Prostate gland (tissue), 2 donors: ENCODE data around the gene TPCN1. TPM values are rescaled to one million over a fixed set of nuclear protein-coding genes. Genes with fewer than 3 reads are reported as not detected.
A peak's percentile ranks its signal among the peaks of the same experiment; 100 is the strongest.

Source experiments
- DNase-seq: peaks from one replicate; pipeline ENCODE4 v3.0.0-alpha.2; 2019; ENCODE audit warnings: low spot score
- H3K27ac ChIP-seq, 2 donors: fragments of 200-600 bp; sonication (generic); 2 replicates each; pipeline ENCODE4 v1.5.1; 2017 to 2019
- H3K27me3 ChIP-seq: fragments of 200-600 bp; sonication (generic); replicated peaks from 2 replicates; pipeline ENCODE4 v1.5.1; 2019; ENCODE audit not compliant: insufficient read depth
- H3K36me3 ChIP-seq, 2 donors: fragments of 200-600 bp; sonication (generic); 1 replicate in 1 of 2; 2 replicates in 1 of 2; pipeline versions ENCODE4 v1.5.1 to v1.8.1; 2017 to 2019
- H3K4me1 ChIP-seq: fragments of 200-600 bp; sonication (generic); replicated peaks from 2 replicates; pipeline ENCODE4 v1.5.1; 2019
- H3K4me3 ChIP-seq, 2 donors: fragments of 200-600 bp; sonication (generic); 2 replicates each; pipeline ENCODE4 v1.5.1; 2017 to 2019
- H3K9me3 ChIP-seq: fragments of 200-600 bp; sonication (generic); 2 replicates; pipeline ENCODE4 v1.5.1; 2017
- POLR2A ChIP-seq: fragments of 450-650 bp; IDR thresholded peaks from one replicate; pipeline ENCODE4 v1.6.1; 2016; ENCODE audit warnings: antibody characterized with exemption, mild to moderate bottlenecking
- POLR2AphosphoS5 ChIP-seq: sonication (generic); formaldehyde crosslinking; IDR thresholded peaks from one replicate; pipeline ENCODE4 v1.6.1; 2017; ENCODE audit warnings: antibody characterized with exemption
- WGBS: methylation state at CpG from one replicate; pipeline ENCODE4 v1.1.5; 2018; 5-methylcytosine and 5-hydroxymethylcytosine counted together
- intact Hi-C: fragments of 100-400 bp; cut with DNase I; formaldehyde crosslinking; loops from one replicate; pipeline ENCODE4 v1.14.2; 2022
- total RNA-seq, 2 donors: library from RNA; depleted of rRNA; stranded (reverse); fragments of >200 nt; gene quantifications; one replicate each; pipeline ENCODE4 v1.1.0, GENCODE V29; 2016
- TF ChIP-seq, protein P1 (sequence below), 4 experiments: fragments of 200-600 bp in 2 of 4; fragments of 450-650 bp in 2 of 4; sonication (generic) in 2 of 4; IDR thresholded peaks; 1 replicate in 3 of 4; 2 replicates in 1 of 4; pipeline ENCODE4 v1.5.1; 2016 to 2019; ENCODE audit warnings: antibody characterized with exemption in 4 of 4, mild to moderate bottlenecking in 2 of 4, moderate library complexity in 2 of 4

The TPCN1 gene
- total RNA-seq, 2 donors from 2014 or later = 52.6 to 65.3 TPM

DNA sequence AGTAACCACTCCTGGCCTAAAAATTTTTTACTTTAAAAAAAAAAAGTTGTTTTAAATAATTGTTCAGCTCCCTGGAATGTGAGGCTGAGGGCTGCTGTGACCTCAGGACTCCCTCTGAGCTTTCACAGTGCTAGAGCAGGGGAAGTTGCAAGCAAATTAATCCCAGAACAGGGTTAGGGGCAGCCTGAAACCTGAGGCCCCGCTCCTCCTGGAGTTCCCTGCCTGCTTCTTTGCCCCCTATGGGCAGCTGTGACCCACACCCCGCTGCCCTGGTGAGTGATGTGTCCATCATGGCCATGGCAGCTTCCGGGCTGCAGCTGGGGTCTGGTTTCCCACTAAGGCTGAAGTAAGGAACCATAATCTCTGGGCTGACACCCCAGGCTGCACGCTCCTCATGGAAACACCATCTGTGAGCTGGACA is 26.3 kb upstream of the TPCN1 start:
- H3K4me1 ChIP-seq = no peaks in the 10 kb centered on the region
- 83% methylated on average over 4 of the region's 4 CpGs for WGBS
- TF ChIP-seq, protein P1, sequence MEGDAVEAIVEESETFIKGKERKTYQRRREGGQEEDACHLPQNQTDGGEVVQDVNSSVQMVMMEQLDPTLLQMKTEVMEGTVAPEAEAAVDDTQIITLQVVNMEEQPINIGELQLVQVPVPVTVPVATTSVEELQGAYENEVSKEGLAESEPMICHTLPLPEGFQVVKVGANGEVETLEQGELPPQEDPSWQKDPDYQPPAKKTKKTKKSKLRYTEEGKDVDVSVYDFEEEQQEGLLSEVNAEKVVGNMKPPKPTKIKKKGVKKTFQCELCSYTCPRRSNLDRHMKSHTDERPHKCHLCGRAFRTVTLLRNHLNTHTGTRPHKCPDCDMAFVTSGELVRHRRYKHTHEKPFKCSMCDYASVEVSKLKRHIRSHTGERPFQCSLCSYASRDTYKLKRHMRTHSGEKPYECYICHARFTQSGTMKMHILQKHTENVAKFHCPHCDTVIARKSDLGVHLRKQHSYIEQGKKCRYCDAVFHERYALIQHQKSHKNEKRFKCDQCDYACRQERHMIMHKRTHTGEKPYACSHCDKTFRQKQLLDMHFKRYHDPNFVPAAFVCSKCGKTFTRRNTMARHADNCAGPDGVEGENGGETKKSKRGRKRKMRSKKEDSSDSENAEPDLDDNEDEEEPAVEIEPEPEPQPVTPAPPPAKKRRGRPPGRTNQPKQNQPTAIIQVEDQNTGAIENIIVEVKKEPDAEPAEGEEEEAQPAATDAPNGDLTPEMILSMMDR (IDR thresholded peaks at IDR 0.05) = no peak
- TF ChIP-seq POLR2AphosphoS5 (no peak), POLR2A (no peak)
- no peaks in the 10 kb centered on the region for H3K27me3 ChIP-seq
- intact Hi-C loops = loop anchor here (10.0 kb wide), 2 partner anchors 120 to 230 kb away; partner anchors contain the start of gene SDSL
- no peak overlapping the region for H3K4me3 ChIP-seq
- peaks cover 0 to 6% of the 10 kb centered on the region in 2 donors for H3K36me3 ChIP-seq
- H3K27ac ChIP-seq = no peak overlapping the region
- H3K9me3 ChIP-seq = no peaks in the 10 kb centered on the region
- DNase-seq = no peak

DNA sequence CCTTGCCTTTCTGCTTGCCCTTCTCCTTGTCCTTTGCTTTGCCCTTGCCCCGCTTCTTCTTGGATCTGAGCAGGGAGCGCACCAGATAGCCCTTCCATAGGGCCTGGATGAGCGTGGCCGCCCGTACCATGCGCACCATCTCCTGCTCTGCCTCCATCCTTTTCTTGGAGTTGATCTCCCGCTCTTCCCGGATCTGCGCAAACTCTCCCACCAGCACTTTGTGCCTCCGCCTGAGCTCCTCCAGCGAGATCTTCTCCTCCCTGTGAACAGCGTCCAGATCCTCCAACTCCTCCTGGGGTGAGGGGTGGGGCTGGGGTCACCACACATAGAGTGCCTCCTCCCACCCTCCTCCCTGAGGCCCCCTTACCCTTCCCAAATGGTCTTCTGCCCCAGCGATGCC is 25.7 kb upstream of the TPCN1 start:
- Histone ChIP-seq H3K27ac (no peak overlapping the region), H3K9me3 (no peaks in the 10 kb centered on the region), H3K4me1 (no peaks in the 10 kb centered on the region), H3K36me3 (peaks cover 0 to 6% of the 10 kb centered on the region in 2 donors), H3K4me3 (no peak overlapping the region), H3K27me3 (no peaks in the 10 kb centered on the region)
- intact Hi-C loops = loop anchor here (10.0 kb wide), 2 partner anchors 119 to 229 kb away; partner anchors contain the start of gene SDSL
- no peak for DNase-seq
- 94% methylated on average over 13 of the region's 13 CpGs for WGBS
- TF ChIP-seq POLR2AphosphoS5 = no peak
- TF ChIP-seq, protein P1 (IDR thresholded peaks at IDR 0.05) = no peak
- no peak for TF ChIP-seq POLR2A

DNA sequence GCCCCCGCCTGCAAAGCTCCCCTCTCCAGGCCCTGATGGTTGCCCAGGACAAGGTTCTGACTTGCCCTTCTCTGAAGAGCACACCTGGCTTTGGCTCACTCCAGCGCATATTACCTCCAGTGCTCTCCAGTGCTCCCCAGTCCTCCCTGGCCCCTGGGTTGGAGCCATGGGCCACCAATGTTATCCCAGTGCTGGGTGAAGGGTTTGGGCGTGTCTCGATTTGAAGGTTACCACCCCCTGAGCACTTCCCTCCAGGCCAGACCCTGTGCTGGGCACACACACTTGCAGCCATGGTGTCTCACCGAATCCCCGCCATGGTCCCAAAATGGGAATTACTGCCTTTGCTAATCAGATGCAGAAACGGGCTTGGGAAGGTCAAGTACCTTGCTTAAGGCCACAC is 24.7 kb upstream of the TPCN1 start:
- intact Hi-C loops = loop anchor here (10.0 kb wide), 2 partner anchors 118 to 228 kb away; partner anchors contain the start of gene SDSL
- no peak for DNase-seq
- Histone ChIP-seq H3K9me3 (no peaks in the 10 kb centered on the region), H3K36me3 (peaks cover 0 to 5% of the 10 kb centered on the region in 2 donors), H3K27ac (no peak overlapping the region), H3K4me3 (no peak overlapping the region), H3K27me3 (no peaks in the 10 kb centered on the region), H3K4me1 (no peaks in the 10 kb centered on the region)
- TF ChIP-seq, protein P1 (IDR thresholded peaks at IDR 0.05) = no peak
- TF ChIP-seq POLR2AphosphoS5 (no peak), POLR2A (no peak)
- WGBS = 74% methylated on average over 7 of the region's 7 CpGs

DNA sequence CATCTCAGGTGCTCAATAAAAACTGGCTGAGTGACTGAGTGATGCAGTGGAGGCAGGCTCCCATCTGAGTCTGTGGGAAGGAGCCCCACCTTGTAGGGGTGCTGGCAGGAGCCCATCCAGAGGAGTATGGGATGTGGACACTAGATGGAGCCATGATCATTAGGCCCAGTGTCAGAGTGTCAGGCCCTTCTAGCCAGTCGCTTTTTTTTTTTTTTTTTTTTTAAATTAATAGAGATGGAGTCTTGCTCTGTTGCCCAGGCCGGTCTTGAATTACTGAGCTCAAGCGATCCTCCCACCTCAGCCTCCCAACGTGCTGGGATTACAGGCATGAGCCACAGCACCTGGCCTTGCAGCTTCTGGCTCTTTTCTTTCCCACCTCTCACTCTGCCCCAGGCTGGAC is 24.3 kb upstream of the TPCN1 start:
- 9% methylated on average over 4 of the region's 4 CpGs for WGBS
- Histone ChIP-seq H3K27ac (no peak overlapping the region), H3K4me3 (no peak overlapping the region), H3K9me3 (no peaks in the 10 kb centered on the region), H3K27me3 (no peaks in the 10 kb centered on the region), H3K36me3 (peaks cover 0 to under 1% of the 10 kb centered on the region in 2 donors), H3K4me1 (no peaks in the 10 kb centered on the region)
- peak; percentile 63 for DNase-seq
- TF ChIP-seq, protein P1 (IDR thresholded peaks at IDR 0.05) = peak; percentile 24 to 65 (median 50)
- TF ChIP-seq POLR2AphosphoS5 (peak; percentile 13), POLR2A (no peak)
- intact Hi-C loops = loop anchor here (10.0 kb wide), 2 partner anchors 118 to 228 kb away; partner anchors contain the start of gene SDSL

DNA sequence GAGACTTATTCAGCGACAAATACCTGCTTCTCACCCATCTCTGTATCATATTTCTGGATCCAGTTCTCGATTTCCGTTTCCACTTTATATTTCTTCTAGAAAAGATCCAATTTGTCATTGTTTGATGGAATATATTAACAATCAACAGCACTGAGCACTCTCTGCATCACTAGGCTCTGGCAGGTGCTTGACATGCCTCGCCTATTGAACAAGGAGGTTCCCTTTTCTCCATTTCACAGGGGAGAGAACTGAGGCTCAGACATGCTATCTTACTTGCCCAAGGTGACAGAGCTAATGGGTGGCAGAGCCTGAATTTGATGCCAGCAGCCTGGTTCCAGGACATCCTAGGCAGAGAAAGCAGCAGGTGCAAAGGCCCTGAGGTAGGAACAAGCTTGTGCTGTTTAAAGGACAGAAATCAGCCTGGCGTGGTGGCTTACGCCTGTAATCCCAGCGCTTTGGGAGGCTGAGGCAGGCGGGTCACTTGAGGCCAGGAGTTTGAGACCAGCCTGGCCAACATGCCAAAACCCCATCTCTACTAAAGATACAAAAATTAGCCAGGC is 23.7 kb upstream of the TPCN1 start:
- no peaks in the 10 kb centered on the region for H3K36me3 ChIP-seq
- H3K9me3 ChIP-seq = no peaks in the 10 kb centered on the region
- H3K4me3 ChIP-seq = no peak overlapping the region
- intact Hi-C loops = loop anchor here (10.0 kb wide), 2 partner anchors 117 to 227 kb away; partner anchors contain the start of gene SDSL
- no peak for DNase-seq
- H3K27ac ChIP-seq = no peak overlapping the region
- no peaks in the 10 kb centered on the region for H3K27me3 ChIP-seq
- no peaks in the 10 kb centered on the region for H3K4me1 ChIP-seq
- TF ChIP-seq POLR2AphosphoS5 (no peak), POLR2A (no peak)
- TF ChIP-seq, protein P1 (IDR thresholded peaks at IDR 0.05) = no peak
- WGBS = 94% methylated on average over 8 of the region's 8 CpGs
